VCaP (cell line): ENCODE data around the gene GTF2F2.

ENCODE experiments used
- H3K27ac ChIP-seq: fragments of 450-650 bp; 2 replicates; pipeline ENCODE4 v1.5.1; 2017
- CTCF ChIP-seq: fragments of 450-650 bp; conservative IDR thresholded peaks from 2 replicates; pipeline ENCODE4 v1.5.1; 2017; ENCODE audit warnings: mild to moderate bottlenecking, moderate library complexity

The GTF2F2 gene

DNA sequence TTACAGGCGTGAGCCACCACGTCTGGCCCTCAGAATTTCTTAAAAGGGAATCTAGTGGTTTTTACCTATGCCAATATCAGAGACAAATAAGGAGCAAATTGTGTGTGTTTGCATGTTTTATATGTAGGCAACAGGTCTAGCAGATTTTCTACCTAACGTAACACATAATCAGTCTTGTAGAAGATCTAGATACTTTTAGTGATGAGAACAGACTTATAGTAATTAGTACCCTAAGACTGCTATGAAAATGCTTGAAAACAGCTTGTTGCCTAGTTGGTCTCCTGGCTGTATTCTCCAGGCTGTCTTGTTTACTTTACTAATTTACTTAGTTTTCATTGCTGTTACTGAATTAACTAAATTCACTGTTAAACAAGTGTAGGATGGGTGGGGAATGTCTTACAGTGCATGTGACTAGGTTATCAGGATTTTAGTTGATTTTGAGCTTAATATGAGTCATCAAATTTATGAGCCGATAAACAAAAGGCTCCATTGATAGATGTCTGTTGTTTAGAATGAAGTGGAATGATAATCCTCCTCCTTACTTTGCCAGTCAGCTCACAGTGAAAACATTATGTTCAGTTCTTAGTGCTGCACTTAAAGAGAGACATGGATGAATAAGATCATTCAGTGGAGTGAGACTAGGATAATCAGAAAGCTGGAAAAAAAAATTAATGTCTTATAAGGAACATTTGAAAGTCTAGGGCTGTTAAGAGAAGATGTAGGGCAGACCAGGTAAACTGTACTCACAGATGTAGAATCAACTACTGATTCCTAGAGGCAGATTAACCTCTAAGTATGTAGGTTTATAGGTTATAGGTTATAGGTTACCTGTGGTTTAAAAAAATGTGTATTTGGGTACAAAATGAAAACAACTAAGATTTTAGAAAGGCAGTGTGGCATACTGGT is 22.4 kb downstream of the GTF2F2 start:
- no peak for TF ChIP-seq CTCF
- no peak overlapping the region for H3K27ac ChIP-seq

- H3K27ac ChIP-seq, result no peak overlapping the region
- no peak for TF ChIP-seq CTCF
Observed at GRCh38 chr13:45143346-45143751, 23.0 kb downstream of the GTF2F2 start.

- no peak for TF ChIP-seq CTCF
- no peak overlapping the region for H3K27ac ChIP-seq
Observed at GRCh38 chr13:45149964-45150363, 29.7 kb downstream of the GTF2F2 start.

DNA sequence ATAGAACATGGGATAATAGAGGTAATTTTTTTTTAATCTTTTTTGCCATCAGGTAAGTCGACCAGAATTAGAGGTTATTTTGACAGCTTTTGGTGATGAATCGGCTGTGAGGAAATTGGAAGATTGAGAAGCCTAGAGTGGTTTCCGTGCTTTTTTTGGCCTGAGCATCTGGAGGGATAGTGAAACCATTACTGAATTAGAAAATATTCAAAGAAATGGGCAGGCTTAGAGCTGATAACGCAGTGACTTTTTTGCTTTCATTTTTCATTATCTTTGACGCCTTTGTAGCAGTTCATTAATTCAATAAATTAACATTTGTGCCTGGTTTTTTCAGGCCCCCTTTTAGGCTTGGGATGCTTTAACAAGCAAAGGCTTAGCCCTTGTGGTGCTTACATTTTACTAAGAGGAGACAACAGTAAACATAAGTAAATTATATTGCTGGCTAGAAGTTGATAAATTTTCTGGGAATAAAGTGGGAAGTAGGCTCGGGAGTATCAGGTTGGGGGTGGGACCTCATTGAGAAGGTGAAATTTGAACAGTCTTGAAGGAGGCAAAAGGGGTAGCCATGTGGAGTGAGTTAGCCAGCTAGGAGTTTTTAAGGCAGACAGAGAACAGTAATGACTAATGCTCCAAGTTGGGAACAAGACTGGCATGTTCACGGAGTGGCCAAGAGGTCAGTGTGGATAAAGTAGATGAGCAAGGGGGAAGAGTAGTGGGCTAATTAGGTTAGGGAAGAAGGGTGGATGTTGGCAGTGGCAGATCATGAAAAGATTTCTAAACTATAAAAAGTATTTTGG is 36.5 kb downstream of the GTF2F2 start:
- TF ChIP-seq CTCF, result no peak

GRCh38 chr13:45162194-45162593 is 41.9 kb downstream of the GTF2F2 start:
- H3K27ac ChIP-seq, result peak overlapping the region; percentile 38

More for the DNA sequence above, 36.5 kb downstream of the GTF2F2 start:
- no peak overlapping the region for H3K27ac ChIP-seq

DNA sequence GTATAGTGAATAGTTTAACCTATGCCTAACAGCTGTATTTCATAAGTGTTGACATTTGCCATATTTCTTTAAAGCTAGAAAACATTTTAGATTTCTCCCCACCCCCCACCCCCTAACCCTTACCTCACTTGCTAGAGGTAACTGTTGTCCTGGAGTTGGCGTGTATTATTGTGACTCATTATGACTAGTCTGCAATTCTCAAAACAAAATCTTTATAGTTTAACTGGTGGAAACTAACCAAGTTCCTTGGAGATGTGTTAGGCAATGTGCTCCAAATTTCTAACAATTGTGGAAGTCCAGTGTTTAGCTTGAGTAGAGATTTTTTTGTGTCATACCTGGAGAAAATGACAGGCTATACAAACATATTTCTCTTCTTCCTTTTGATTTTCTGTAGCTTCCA is 42.5 kb downstream of the GTF2F2 start:
- no peak for TF ChIP-seq CTCF
- peak overlapping the region; percentile 38 for H3K27ac ChIP-seq

More at GRCh38 chr13:45162194-45162593, 41.9 kb downstream of the GTF2F2 start:
- no peak for TF ChIP-seq CTCF

DNA sequence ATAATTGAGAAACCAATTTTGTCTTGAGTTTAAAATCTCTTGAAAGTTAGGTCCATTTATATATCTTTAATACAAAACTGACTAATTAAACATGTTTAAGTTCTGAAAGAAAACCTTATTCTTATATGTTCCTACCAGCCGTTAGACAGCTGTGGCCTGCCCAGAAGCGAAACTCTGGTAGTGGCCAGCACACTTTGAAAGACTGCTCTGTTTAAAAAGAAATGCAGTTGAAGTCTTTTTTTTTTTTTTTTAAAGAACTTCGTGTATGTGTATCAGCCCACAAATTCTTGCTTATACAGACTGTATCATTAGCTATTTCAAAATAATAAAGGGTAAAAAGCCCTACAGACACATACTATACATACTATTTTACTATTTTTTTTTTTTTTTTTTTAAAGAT is 46.5 kb downstream of the GTF2F2 start:
- no peak for TF ChIP-seq CTCF

More for the DNA sequence above, 46.5 kb downstream of the GTF2F2 start:
- H3K27ac ChIP-seq, result no peak overlapping the region
